HG02798 (cell line): ENCODE results near the gene CYP4F8.
"Not testable (repeated sequence)": the region's sequence is repeated elsewhere in the genome, so short reads cannot be mapped to it uniquely, and the experiment has no call there.

ENCODE experiments used
- ATAC-seq: cut with Tn5 transposase; IDR thresholded peaks from one replicate; pipeline ENCODE4 v1.9.1; 2021; ENCODE audit warnings: mild to moderate bottlenecking; ENCODE audit not compliant: unreplicated experiment, poor library complexity

CYP4F8 gene

DNA sequence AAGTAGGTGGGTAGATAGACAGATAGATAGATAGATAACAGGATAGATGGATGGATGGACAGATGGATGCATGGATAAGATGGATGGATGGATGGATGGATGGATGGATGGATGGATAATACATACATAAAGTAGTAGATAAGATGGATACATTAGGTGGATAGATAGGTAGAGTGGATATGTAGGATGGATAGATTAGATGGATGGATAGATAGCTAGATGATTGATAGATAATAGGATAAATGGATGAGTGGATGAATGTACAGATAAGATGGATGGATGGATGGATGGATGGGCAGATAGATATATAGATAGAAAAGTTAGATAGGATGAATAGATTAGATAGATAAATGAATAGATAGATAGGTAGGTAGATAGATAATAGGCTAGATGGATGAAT lies 27.8 kb downstream of the CYP4F8 start:
- no peak for ATAC-seq

DNA sequence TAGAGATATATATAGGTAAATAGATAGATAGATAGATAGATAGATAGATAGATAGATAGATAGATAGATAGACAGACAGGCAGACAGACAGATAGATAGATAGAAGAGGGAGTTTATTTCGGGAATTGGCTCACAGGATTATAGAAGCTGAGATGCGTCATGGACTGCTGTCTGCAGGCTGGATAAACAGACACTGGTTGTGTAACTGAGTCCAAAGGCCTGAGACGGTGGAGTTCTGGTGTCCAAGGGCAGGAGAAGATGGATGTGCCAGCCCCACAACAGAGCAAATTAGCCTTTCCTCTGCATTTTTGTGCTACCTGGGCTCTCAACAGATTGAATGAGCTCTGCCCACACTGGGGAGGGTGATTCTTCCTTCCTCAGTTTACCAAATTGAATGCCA lies 28.4 kb downstream of the CYP4F8 start:
- no peak for ATAC-seq

DNA sequence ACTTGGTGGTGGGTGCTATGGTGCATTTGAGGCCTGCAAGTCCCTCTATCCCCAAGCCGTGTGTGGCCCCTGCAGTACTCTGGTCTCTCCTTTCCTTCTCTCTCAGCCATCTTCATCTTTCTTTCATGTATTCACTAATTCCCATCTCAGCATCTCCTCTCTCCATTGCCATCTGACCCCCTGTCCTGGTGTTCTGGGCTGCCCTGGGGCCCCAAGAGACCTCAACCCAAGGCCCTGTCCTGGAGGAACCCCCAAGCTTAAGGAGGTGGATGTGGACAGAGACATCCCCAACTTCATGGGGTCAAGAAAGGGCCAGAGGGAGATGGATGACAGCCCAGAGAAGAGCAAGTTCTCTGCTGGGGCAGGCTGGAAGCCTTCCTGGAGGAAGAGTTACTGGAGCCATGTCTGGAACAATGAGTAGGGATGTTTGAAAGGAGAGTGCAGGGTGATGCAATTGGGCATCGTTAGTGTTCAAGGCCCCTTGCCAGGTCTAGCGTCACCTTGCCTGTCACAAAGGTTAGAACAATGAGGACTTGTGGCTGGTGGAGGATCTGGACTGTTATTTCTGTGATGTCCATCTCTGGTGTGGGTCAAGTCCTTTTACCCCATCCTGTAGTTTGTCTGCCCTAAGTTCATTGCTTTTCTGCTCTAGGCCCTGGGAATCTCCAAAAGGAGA lies 29.2 kb downstream of the CYP4F8 start:
- no peak for ATAC-seq

DNA sequence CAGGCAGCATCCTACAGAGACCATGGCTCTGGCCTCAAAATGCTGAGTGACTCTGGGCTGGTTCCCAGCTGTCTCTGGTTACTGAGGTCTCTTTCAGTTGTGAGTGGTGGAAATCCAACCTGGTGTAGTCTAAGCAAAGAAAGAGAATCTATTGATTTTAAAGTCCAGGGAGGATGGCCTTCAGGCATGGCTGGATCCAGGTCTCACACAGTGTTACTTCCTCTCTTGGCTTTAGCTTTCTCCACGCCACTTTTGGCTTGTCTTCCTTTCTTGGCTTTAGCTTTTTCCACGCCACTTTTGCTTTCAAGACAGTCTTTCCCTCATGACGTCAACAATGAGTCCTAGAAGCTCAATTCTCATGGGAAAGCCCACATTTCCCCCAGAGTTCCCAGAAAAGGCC lies 29.8 kb downstream of the CYP4F8 start:
- ATAC-seq: no peak

DNA sequence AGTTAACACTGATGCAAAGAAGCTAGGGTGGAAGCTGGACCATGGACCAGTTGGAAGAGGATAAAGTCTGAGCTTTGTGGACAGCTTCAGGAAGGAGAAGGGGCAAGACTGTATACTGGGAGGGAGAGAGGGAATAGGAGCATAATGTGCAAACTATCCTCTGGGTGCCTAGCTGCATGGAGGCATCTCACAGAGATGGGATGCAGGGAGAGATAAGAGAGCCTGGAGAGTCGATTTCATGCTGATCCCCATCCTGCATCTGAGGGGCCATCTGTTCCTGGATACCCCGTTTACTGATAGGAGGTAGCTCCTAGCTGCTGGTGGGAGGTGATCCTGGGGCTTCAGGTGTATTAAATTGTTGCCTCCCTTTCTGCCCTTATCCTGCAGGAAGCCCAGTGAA lies 34.5 kb downstream of the CYP4F8 start:
- ATAC-seq: no peak

DNA sequence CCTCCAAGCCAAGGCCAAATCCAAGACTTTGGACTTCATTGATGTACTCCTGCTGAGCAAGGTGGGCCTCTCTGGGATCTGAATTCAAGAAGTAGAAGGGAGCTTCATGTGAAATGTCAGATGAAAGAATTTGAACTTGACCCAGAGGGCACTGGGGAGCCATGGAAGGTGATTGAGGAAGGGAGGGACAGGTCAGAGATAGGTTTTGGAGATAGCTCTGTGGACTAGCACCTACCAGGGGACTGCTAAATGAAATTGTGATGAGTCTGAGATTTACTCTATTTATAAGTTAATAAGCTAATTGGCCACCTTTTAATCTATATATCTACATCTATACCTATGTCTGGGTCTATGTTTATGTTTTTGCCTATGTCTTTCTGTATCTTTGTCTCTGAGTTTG lies 35.1 kb downstream of the CYP4F8 start:
- ATAC-seq: not testable (repeated sequence)

DNA sequence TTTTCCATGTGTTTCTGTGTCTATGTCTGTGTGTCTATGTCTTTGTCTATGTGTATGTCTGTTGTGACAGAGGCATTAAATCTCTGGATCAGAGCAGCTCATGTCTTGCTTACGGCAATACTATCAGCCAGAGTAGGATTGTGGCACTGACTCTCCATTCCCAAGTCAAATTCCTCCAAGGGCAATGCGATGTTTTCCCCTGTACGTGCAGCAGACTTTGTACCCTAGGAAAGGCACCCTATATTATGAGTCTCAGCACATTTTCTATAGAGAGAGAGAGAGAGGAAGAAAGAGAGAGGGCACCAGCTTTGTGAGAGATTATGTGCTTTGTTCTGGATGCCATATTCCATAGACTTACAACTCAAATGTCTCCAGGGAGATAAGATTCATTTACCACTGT lies 36.8 kb downstream of the CYP4F8 start:
- no peak for ATAC-seq

DNA sequence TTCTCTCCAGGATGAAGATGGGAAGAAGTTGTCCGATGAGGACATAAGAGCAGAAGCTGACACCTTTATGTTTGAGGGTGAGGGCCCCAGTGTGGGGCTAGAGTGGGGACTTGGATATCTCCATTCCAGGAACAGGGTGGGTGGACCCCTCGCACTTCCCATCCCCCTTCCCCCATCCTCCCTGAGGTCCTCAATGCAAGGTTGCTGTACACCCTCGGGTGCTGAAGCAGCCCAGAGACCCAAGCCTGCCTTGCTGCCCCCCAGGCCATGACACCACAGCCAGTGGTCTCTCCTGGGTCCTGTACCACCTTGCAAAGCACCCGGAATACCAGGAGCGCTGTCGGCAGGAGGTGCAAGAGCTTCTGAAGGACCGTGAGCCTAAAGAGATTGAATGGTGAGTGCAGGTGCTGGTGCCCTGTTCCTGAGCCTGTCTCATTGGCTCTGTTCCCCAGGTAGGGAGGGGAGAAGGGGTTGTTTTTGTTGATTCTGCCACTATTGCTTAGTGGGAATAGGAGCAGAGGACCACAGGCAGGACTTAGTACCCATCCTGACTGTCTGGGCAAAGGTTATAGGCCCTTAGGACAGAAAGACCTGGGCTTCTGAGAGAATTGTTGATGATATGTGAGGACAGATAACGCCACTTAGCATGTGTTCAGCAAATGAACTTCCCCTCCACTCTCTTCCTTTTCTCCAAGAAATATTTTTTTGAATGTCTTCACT lies 37.7 kb downstream of the CYP4F8 start:
- no peak for ATAC-seq

DNA sequence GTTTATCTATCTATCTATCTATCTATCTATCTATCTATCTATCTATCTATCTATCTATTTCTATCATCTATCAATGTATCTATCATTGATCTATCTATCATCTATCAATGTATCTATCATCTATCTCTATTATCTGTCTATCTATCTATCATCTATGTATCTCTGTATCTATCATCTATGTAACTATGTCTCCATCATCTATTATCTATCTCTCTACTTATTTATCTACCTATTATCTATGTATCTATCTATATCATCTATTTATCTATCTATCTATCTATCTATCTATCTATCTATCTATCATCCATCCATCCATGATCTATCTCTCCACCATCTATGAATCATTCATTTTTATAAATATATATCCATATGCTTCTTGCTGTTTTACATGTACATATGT lies 41.4 kb downstream of the CYP4F8 start:
- no peak for ATAC-seq

DNA sequence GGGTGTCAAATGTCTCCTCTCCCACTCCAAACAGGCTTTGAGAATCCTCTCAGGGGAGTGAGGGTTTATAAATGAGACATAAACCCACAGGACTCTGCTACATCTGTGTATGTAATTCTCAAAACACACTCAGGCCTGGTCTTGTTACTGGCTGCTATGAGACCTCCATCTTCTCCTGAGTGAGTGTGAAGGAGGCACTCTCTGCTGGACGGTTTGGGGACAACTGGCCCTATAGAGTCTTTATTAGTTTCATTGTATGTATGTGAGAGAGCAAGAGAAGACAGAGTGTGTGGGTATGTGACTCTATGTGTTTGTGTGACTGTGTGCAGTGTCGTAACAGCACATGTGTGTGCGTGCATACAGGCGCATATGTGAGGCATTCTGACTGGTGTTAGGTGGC lies 48.2 kb downstream of the CYP4F8 start:
- ATAC-seq: no peak

DNA sequence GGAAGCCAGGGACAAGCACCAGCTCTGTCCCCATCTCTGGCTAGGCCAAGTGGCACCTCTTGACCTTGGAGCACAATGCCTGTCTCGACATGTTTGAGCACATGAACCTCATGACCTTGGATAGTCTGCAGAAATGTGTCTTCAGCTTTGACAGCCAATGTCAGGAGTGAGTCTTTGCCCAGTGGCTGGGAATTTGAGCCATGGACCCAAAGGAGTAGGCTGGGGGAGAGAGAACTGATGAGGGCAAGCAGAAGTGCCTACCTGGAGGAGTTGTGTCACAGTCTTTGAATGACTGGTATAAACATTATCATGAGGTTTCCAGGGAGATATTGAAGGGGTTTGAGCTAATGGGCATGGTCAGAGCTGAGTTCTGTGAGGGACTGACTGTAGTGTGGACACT lies 51.2 kb downstream of the CYP4F8 start:
- ATAC-seq: no peak

DNA sequence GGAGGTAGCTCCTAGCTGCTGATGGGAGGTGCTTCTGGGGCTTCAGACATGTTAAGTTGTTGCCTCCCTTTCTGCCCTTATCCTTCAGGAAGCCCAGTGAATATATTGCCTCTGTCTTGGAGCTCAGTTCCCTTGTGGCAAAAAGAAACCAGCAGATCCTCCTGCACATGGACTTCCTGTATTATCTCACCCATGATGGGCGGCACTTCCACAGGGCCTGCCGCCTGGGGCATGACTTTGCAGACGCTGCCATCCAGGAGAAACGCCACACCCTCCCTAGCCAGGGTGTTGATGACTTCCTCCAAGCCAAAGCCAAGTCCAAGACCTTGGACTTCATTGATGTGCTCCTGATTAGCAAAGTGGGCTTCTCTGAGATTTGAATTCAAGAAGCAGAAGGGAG lies 51.9 kb downstream of the CYP4F8 start:
- no peak for ATAC-seq

DNA sequence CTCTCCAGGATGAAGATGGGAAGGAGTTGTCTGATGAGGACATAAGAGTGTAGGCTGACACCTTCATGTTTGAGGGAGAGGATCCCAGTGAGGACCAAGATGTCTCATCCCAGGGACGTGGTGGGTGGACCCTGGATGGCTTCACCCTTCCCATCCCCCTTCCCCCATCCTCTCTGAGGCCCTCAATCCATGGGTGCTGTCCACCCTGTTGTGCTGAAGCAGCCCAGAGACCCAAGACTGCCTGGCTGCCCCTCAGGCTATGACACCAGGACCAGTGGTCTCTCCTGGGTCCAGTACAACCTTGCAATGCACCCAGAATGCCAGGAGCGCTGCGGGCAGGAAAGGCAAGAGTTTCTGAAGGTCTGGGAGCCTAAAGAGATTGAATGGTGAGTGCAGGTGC lies 54.4 kb downstream of the CYP4F8 start:
- no peak for ATAC-seq

DNA sequence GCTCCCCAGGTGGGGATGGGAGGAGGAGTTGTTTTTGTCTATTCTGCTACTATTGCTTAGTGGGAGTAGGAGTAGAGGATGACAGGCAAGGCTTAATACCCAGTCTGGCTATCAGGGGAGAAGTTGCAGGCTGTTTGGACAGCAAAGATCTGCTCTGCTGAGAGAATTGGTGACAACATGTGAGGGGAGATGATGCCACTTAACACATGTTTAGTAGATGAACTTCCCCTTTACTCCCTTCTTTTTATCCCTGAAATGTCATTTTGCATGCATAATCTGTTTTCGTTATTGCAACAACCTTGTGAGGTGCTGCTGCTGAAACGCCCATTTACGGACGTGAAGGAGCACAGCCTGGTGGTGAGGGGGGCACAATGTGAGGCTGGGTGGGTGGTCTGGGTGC lies 54.9 kb downstream of the CYP4F8 start:
- ATAC-seq: no peak

DNA sequence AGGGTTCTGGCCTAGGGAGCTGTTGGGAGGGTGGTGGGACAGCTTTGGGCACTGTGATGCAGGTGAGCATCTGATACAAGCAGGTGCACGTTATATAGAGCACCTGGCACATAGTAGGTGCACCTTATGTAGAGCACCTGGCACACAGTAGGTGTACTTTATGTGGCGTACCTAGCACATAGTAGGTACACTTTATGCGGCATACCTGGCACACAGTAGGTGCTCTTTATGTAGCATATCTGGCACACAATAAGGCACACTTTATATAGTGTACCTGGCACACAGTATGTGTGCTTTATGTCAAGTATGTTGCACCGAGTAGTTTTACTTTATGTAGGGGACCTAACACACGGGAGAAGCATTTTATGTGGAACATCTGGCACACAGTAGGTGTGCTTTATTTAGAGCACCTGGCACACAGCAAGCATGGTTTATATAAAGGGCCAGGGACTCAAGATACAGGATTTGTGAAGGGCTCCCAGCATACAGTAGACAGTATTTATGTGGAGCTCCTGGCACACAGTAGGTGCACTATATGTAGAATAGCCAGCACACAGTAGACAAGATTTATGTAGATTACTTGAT lies 56.3 kb downstream of the CYP4F8 start:
- no peak for ATAC-seq

DNA sequence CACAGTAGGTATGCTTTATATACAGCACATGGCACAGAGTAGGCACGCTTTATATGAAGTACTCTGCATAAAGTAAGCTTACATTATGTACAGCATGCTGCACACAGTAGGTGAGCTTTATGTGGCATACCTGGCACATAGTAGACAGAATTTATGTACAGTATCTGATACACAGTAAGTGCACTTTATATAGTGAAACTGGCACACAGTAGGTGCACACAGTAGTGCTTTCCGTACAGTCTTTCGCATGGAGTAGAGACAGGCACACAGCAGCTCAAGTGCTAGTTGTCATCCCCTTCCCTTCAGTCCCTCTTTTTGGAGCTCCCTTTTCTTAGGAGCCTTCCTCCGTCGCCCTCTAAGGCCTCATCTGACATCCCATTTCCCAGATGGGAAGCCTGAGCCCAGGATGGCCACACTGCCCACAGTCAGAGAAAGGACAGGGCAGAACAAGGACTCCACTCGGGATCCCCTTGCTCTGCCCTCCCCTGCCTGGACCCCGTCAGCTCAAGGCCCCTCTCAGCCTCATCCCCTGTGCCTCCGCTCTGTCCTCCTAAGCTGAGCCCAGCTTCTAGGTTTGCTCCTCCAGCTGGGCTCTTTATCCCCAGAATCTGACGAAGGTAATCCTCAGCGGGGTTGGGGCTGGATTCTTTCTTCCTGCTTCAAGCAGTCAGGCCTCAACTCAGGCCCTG lies 57.0 kb downstream of the CYP4F8 start:
- no peak for ATAC-seq

DNA sequence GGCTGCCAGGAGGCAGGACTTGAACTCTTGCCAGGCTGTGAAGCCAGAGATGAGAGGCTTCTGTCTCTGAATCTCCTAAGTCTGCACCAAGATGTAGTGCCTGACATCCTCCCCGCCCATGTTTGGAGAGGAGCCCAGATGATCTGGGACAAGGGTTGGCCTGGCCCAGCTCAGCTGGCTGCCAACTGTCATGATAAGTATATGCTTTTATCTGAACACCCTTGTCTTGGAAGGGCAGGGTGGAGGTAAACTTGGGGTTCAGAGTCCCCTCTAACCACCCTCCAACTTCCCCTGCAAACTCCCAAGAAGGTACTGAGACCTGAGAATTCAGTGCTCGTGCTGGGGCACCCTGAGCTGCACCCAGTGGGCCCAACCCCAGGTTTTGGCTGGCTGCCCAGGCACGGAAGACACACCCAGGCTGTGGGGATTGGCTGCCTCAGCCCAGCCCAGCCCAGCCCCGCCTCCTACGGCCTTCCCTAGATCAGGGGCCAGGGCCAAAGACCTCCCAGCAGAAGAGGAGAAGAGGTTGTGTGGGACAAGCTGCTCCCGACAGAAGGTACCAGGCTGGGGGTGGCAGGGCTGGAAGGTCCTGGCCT lies 57.7 kb downstream of the CYP4F8 start, which contains the start of gene CYP4F12:
TSS of gene CYP4F12 (plus strand) at position 508 of the 596 bp plus-strand sequence. CDS start 443 bp downstream, outside the sequence.
- no peak for ATAC-seq

DNA sequence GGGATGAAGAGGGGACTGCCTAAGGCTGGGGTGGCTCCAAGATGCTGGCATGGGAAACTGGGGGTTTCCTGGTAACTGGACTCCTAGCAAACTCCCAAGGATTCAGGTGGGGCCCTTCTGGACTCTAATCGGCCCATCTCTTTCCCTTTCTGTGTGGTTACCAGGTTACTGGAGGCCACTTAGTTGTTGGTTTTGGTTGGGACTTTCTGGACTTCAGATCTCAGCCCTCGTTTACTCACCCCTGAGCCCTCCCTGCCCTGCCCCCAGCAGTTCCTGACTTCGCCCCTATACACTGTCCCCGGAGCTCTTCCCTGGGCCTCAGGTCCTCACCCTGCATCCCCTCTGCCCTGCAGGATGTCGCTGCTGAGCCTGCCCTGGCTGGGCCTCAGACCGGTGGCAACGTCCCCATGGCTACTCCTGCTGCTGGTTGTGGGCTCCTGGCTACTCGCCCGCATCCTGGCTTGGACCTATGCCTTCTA lies 58.2 kb downstream of the CYP4F8 start:
- ATAC-seq: no peak

DNA sequence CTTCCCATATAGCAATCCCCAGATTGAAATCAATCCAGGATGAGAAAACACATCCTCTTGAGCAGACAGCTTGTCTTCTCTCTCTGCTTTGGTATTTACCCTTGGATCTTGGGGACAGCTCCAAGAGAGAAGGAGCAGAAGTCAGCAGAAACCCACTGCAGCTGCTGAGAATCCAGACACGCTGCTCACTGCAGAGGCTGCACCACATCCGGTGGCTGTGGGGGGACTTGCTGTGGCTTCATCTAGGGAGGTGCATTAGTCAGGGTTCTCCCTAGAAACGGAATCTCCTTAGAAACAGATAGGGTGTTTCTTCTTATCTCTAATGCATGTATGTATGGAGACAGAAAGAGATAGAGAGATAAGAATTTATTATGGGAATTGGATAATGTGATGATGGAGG lies 60.5 kb downstream of the CYP4F8 start:
- no peak for ATAC-seq

DNA sequence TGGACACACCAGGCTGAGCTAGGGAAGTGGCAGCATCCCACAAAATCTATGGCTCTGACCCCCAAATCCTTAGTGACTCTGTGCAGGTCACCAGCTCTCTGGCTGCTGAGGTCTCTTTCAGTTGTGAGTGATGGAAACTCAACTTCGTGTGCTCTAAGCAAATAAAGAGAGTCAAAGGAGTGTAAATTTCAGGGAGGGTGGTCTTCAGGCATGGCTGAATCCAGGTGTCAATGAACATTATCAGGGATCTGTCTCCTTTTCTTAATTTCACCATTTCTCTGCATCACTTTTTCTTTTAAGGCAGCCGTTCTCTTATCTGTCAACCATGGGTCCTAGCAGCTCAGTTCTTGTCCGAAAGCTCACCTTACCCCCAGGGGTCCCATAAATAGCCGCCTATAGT lies 64.1 kb downstream of the CYP4F8 start:
- no peak for ATAC-seq

DNA sequence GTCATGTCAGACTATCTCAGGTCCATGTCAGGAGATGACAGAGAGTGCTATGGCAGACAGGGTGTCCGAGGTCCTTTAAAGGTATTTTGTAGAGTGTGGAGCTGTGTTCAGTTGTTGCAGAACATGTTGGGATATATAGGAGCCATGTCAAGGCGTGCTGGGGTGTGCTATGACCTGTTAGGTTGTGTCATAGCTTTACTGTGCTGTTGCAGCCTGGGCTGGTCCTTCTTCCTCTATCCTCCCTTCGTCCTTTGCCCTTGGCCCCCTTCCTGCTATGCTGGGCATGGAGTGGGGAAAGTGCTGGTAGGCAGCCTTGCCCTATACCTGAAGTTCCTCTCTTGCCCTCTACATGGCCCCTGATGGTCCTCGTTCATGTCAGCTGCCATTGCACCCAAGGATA lies 64.8 kb downstream of the CYP4F8 start:
- not testable (repeated sequence) for ATAC-seq
